Measurements from ENCODE around the gene MED14.

GRCh38 chrX:40632199-40632598, 103.1 kb downstream of the MED14 start:
- TF ChIP-seq CTCF (IDR thresholded peaks at IDR 0.05) (no peak), EZH2 (IDR thresholded peaks at IDR 0.05; ENCODE audit: borderline replicate concordance, insufficient read depth, low read depth, low read length, poor library complexity, severe bottlenecking) (no peak)

Measured in B cell (primary cell).